ENCODE data around the gene APOBEC2.

APOBEC2 gene

GRCh38 chr6:41063884-41064285 is 10.9 kb downstream of the APOBEC2 start:
- no peak for DNase-seq

GRCh38 chr6:41064841-41065240 is 11.8 kb downstream of the APOBEC2 start:
- DNase-seq: no peak

- DNase-seq: no peak
These were observed 12.6 kb downstream of the APOBEC2 start for GRCh38 chr6:41065550-41066026.

- DNase-seq: peak in 3 of 4 experiments; percentile 20 to 47 (median 31)
These were observed 13.9 kb downstream of the APOBEC2 start for GRCh38 chr6:41066867-41067304.

GRCh38 chr6:41071501-41071922 is 18.5 kb downstream of the APOBEC2 start:
- peak in 1 of 4 experiments; percentile 34 for DNase-seq

GRCh38 chr6:41071923-41072835 is 19.2 kb downstream of the APOBEC2 start, which contains the start of gene OARD1:
OARD1 (minus strand) TSS chr6:41072356; CDS start chr6:41071634, 722 bp downstream.
- DNase-seq: peak; percentile 100

- DNase-seq: peak; percentile 100
These were observed 19.8 kb downstream of the APOBEC2 start, which contains the start of gene NFYA for GRCh38 chr6:41072836-41073202. NFYA (plus strand) TSS chr6:41072974; CDS start chr6:41079090, 6,116 bp downstream.

- peak; percentile 59 to 67 (median 61) for DNase-seq
These were observed 20.4 kb downstream of the APOBEC2 start for GRCh38 chr6:41073203-41073967.

- no peak for DNase-seq
These were observed 21.1 kb downstream of the APOBEC2 start for GRCh38 chr6:41073968-41074691.

GRCh38 chr6:41074692-41075436 is 21.9 kb downstream of the APOBEC2 start:
- DNase-seq: no peak

GRCh38 chr6:41075651-41076626 is 22.9 kb downstream of the APOBEC2 start:
- no peak for DNase-seq

GRCh38 chr6:41077536-41077935 is 24.5 kb downstream of the APOBEC2 start:
- no peak for DNase-seq

GRCh38 chr6:41078101-41078500 is 25.1 kb downstream of the APOBEC2 start:
- no peak for DNase-seq

GRCh38 chr6:41079080-41079479 is 26.1 kb downstream of the APOBEC2 start:
- DNase-seq: no peak

GRCh38 chr6:41080621-41081020 is 27.6 kb downstream of the APOBEC2 start:
- no peak for DNase-seq

- no peak for DNase-seq
These were observed 30.1 kb downstream of the APOBEC2 start for GRCh38 chr6:41083072-41083471.

- DNase-seq: no peak
These were observed 32.2 kb downstream of the APOBEC2 start for GRCh38 chr6:41085182-41085581.

GRCh38 chr6:41088451-41088850 is 35.4 kb downstream of the APOBEC2 start:
- DNase-seq: no peak

- no peak for DNase-seq
These were observed 38.1 kb downstream of the APOBEC2 start for GRCh38 chr6:41090841-41091761.

Measured in activated CD4-positive, CD25-positive, alpha-beta regulatory T cell (primary cell).